ENCODE measurements around the gene MAP3K9. TPM values are rescaled to one million over a fixed set of nuclear protein-coding genes. Genes with fewer than 3 reads are reported as not detected.

MAP3K9 gene
- polyA plus RNA-seq, 1 donor from 2014 or later, result 10.4 TPM

DNA sequence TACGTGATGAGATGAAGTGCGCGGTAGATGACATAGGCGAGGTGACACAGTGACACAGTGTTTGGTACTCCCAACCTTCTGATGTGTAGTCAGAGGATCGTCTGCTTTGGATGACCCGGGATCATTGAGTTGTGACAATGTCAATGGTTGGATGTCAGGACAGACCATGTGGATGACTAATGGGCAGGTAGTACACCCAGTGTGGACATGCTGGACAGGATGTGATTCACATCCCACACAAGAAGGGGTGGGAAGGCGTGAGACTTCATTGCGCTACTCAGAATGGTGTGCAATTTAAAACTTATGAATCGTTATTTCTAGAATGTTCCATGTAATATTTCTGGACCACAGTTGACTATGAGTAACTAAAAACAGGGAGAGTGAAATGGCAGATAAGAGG lies 23.8 kb downstream of the MAP3K9 start:
- no peaks in the 10 kb centered on the region for H3K9me2 ChIP-seq (ENCODE audit: insufficient read depth, low read length)
- no peaks in the 10 kb centered on the region for H3F3A ChIP-seq (ENCODE audit: insufficient read depth, low read length, poor library complexity, severe bottlenecking)
- peaks cover 7% of the 10 kb centered on the region for H3K36me3 ChIP-seq (ENCODE audit: insufficient read depth, low read length)
- no peaks in the 10 kb centered on the region for H3K9me3 ChIP-seq (ENCODE audit: low read length)
- H3K9ac ChIP-seq (ENCODE audit: low read length), result no peak overlapping the region
- no peaks in the 10 kb centered on the region for H4K20me1 ChIP-seq (ENCODE audit: insufficient read depth)
- TF ChIP-seq SMC3 (conservative IDR thresholded peaks at IDR 0.05; ENCODE audit: poor library complexity), result no peak
- TF ChIP-seq, protein P1, sequence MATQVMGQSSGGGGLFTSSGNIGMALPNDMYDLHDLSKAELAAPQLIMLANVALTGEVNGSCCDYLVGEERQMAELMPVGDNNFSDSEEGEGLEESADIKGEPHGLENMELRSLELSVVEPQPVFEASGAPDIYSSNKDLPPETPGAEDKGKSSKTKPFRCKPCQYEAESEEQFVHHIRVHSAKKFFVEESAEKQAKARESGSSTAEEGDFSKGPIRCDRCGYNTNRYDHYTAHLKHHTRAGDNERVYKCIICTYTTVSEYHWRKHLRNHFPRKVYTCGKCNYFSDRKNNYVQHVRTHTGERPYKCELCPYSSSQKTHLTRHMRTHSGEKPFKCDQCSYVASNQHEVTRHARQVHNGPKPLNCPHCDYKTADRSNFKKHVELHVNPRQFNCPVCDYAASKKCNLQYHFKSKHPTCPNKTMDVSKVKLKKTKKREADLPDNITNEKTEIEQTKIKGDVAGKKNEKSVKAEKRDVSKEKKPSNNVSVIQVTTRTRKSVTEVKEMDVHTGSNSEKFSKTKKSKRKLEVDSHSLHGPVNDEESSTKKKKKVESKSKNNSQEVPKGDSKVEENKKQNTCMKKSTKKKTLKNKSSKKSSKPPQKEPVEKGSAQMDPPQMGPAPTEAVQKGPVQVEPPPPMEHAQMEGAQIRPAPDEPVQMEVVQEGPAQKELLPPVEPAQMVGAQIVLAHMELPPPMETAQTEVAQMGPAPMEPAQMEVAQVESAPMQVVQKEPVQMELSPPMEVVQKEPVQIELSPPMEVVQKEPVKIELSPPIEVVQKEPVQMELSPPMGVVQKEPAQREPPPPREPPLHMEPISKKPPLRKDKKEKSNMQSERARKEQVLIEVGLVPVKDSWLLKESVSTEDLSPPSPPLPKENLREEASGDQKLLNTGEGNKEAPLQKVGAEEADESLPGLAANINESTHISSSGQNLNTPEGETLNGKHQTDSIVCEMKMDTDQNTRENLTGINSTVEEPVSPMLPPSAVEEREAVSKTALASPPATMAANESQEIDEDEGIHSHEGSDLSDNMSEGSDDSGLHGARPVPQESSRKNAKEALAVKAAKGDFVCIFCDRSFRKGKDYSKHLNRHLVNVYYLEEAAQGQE (IDR thresholded peaks at IDR 0.05; ENCODE audit: borderline replicate concordance), result no peak
- no peak for TF ChIP-seq POLR2AphosphoS5 (IDR thresholded peaks at IDR 0.05)
- TF ChIP-seq, protein P2, sequence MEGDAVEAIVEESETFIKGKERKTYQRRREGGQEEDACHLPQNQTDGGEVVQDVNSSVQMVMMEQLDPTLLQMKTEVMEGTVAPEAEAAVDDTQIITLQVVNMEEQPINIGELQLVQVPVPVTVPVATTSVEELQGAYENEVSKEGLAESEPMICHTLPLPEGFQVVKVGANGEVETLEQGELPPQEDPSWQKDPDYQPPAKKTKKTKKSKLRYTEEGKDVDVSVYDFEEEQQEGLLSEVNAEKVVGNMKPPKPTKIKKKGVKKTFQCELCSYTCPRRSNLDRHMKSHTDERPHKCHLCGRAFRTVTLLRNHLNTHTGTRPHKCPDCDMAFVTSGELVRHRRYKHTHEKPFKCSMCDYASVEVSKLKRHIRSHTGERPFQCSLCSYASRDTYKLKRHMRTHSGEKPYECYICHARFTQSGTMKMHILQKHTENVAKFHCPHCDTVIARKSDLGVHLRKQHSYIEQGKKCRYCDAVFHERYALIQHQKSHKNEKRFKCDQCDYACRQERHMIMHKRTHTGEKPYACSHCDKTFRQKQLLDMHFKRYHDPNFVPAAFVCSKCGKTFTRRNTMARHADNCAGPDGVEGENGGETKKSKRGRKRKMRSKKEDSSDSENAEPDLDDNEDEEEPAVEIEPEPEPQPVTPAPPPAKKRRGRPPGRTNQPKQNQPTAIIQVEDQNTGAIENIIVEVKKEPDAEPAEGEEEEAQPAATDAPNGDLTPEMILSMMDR (IDR thresholded peaks at IDR 0.05; ENCODE audit: poor library complexity, severe bottlenecking), result no peak
- no peak for TF ChIP-seq TAF1 (IDR thresholded peaks at IDR 0.05; ENCODE audit: low read depth)
- no peak for TF ChIP-seq EP300 (conservative IDR thresholded peaks at IDR 0.05; ENCODE audit: poor library complexity, severe bottlenecking)
- H3K4me2 ChIP-seq (ENCODE audit: low read length), result no peak overlapping the region
- no peak overlapping the region for H3K4me3 ChIP-seq (ENCODE audit: low read length)
- peaks cover 35% of the 10 kb centered on the region for H3K79me2 ChIP-seq (replicated peaks; ENCODE audit: insufficient read depth, low read length)
- no peak overlapping the region for H2AFZ ChIP-seq (ENCODE audit: low read depth, low read length)
- H3K27ac ChIP-seq (ENCODE audit: low read length), result no peak overlapping the region
- no peaks in the 10 kb centered on the region for H3K27me3 ChIP-seq (ENCODE audit: insufficient read depth, low read depth, low read length)

DNA sequence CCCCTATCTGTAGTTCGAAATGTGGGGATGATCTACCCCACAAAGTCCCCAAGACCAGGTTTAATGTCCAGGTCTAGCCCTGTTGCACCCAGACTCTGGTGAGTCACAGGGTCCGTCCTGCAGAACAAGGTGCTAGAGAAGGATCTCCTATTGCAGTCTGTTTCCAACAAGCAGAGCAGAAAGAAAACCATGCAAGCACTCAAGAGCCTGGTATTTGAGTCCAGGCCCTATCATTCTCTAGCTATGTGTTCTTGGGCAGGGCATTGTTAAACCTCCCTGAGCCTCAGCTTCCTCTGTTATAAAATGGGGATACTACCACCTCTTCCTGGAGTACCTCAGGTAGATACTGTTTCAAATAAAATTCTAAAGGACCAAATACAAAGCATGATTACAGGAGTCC lies 24.4 kb downstream of the MAP3K9 start:
- H3K27ac ChIP-seq (ENCODE audit: low read length), result no peak overlapping the region
- H3K4me3 ChIP-seq (ENCODE audit: low read length), result no peak overlapping the region
- no peak overlapping the region for H2AFZ ChIP-seq (ENCODE audit: low read depth, low read length)
- H3K9ac ChIP-seq (ENCODE audit: low read length), result no peak overlapping the region
- H3F3A ChIP-seq (ENCODE audit: insufficient read depth, low read length, poor library complexity, severe bottlenecking), result no peaks in the 10 kb centered on the region
- H3K27me3 ChIP-seq (ENCODE audit: insufficient read depth, low read depth, low read length), result no peaks in the 10 kb centered on the region
- H3K36me3 ChIP-seq (ENCODE audit: insufficient read depth, low read length), result peaks cover 7% of the 10 kb centered on the region
- H3K79me2 ChIP-seq (replicated peaks; ENCODE audit: insufficient read depth, low read length), result peaks cover 35% of the 10 kb centered on the region
- no peak for TF ChIP-seq POLR2AphosphoS5 (IDR thresholded peaks at IDR 0.05)
- TF ChIP-seq TAF1 (IDR thresholded peaks at IDR 0.05; ENCODE audit: low read depth), result no peak
- no peak for TF ChIP-seq RAD21 (conservative IDR thresholded peaks at IDR 0.05)
- TF ChIP-seq, protein P1 (IDR thresholded peaks at IDR 0.05; ENCODE audit: borderline replicate concordance), result no peak
- TF ChIP-seq, protein P2 (IDR thresholded peaks at IDR 0.05; ENCODE audit: poor library complexity, severe bottlenecking), result no peak
- TF ChIP-seq EP300 (conservative IDR thresholded peaks at IDR 0.05; ENCODE audit: poor library complexity, severe bottlenecking), result no peak
- TF ChIP-seq MXI1 (conservative IDR thresholded peaks at IDR 0.05; ENCODE audit: poor library complexity, severe bottlenecking), result no peak
- no peak for TF ChIP-seq EZH2 (IDR thresholded peaks at IDR 0.05; ENCODE audit: borderline replicate concordance, insufficient read depth, low read length, poor library complexity, severe bottlenecking)
- no peak for TF ChIP-seq SMC3 (conservative IDR thresholded peaks at IDR 0.05; ENCODE audit: poor library complexity)
- no peaks in the 10 kb centered on the region for H4K20me1 ChIP-seq (ENCODE audit: insufficient read depth)
- no peak overlapping the region for H3K4me2 ChIP-seq (ENCODE audit: low read length)
- H3K9me3 ChIP-seq (ENCODE audit: low read length), result no peaks in the 10 kb centered on the region
- H3K9me2 ChIP-seq (ENCODE audit: insufficient read depth, low read length), result no peaks in the 10 kb centered on the region

Data from neural cell (in vitro differentiated cells).